ENCODE results near the gene RFX8.

DNA sequence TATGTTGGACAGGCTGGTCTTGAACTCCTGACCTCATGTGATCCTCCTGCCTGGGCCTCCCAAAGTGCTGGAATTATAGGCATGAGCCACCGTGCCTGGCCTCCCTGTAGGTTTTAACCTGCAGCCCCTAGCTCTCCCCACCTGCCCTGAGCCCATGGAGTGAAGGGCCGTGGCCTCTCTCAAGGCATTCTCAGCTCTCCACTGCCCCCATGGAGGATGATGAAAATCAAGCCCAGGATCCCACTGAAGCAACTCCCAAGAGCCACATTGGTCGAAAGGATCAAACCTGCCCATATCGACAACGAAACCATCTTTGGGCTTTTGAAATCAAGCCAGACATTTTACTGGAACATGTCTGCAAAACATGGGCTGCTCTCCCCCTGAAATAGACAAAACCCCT is 65.2 kb downstream of the RFX8 start:
- TF ChIP-seq, protein P1, sequence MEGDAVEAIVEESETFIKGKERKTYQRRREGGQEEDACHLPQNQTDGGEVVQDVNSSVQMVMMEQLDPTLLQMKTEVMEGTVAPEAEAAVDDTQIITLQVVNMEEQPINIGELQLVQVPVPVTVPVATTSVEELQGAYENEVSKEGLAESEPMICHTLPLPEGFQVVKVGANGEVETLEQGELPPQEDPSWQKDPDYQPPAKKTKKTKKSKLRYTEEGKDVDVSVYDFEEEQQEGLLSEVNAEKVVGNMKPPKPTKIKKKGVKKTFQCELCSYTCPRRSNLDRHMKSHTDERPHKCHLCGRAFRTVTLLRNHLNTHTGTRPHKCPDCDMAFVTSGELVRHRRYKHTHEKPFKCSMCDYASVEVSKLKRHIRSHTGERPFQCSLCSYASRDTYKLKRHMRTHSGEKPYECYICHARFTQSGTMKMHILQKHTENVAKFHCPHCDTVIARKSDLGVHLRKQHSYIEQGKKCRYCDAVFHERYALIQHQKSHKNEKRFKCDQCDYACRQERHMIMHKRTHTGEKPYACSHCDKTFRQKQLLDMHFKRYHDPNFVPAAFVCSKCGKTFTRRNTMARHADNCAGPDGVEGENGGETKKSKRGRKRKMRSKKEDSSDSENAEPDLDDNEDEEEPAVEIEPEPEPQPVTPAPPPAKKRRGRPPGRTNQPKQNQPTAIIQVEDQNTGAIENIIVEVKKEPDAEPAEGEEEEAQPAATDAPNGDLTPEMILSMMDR (IDR thresholded peaks at IDR 0.05), result no peak
- TF ChIP-seq POLR2AphosphoS5 (IDR thresholded peaks at IDR 0.05) (no peak), POLR2A (IDR thresholded peaks at IDR 0.05) (no peak), EP300 (IDR thresholded peaks at IDR 0.05; ENCODE audit: low read depth) (no peak)

Measured in transverse colon (tissue), 4 donors.